ENCODE measurements around the gene ANHX. TPM values are rescaled to one million over a fixed set of nuclear protein-coding genes. Genes with fewer than 3 reads are reported as not detected.
"Not testable (repeated sequence)": the region's sequence is repeated elsewhere in the genome, so short reads cannot be mapped to it uniquely, and the experiment has no call there.

Gene ANHX
- total RNA-seq = not detected in 2 replicates

DNA sequence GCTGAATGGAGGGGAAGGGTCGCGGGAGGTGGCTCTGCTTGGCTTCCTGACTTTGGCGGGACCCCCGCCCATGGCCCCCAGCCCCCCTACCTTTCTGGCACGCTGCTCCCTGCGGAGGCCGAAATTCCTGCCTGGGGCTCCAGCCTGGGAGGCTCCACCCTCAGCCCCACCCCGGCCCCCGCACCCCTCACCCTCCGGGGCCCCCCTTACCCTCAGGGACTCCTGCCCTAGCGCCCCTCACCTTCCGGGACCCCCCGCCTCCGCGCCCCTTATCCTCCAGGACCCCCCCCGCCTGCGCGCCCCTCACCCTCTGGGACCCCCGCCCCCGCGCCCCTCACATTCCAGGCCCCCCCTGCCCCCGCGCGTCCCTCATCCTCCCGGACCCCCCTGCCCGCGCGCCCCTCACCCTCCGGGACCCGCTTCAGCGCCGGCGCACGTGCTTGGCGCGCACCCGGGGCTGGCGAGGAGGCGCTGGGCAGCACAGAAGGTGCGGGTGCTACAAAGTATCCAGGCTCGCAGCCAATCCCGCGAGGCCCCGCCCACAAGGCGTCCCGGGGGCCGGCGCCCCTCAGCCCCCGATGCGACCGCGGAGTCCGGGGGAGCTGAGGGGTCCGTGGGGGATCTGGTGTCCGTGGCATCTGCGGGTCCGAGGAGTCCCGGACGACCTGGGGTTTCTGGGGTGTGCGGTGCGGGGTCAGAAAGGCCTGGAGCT lies at the start of gene ANHX:
Gene ANHX (minus strand): TSS at position 477 of the 712 bp plus-strand sequence. CDS start 1,521 bp downstream, outside the sequence.
- no peak for DNase-seq (ENCODE audit: low read depth in 2 of 2)

DNA sequence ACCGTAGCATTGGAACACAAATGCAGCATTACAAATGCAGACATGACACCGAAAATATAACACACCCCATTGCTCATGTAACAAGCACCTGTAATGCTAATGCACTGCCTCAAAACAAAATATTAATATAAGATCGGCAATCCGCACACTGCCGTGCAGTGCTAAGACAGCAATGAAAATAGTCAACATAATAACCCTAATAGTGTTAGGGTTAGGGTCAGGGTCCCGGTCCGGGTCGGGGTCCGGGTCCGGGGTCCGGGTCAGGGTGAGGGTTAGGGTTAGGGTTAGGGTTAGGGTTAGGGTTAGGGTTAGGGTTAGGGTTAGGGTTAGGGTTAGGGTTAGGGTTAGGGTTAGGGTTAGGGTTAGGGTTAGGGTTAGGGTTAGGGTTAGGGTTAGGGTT lies 29.0 kb upstream of the ANHX start:
- not testable (repeated sequence) for DNase-seq (ENCODE audit: low read depth in 2 of 2)

DNA sequence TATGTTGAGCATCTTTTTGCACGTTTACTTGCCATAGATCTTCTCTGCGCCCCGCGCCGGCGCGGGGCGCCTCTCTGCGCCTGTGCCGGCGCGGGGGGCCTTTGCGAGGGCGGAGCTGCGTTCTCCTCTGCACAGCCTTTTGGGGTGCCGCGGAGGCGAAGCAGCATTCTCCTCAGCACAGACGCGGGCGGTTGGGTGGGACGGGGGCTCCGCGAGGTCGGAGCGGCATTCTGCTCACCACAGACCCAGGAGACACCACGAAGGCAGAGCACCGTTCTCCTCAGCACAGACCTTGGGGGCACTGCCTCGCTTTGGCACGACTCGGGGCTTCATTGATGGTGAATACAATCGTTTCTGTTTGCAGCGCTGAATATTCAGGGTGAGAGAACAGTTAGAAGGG lies 28.5 kb upstream of the ANHX start:
- no peak for DNase-seq (ENCODE audit: low read depth in 2 of 2)

DNA sequence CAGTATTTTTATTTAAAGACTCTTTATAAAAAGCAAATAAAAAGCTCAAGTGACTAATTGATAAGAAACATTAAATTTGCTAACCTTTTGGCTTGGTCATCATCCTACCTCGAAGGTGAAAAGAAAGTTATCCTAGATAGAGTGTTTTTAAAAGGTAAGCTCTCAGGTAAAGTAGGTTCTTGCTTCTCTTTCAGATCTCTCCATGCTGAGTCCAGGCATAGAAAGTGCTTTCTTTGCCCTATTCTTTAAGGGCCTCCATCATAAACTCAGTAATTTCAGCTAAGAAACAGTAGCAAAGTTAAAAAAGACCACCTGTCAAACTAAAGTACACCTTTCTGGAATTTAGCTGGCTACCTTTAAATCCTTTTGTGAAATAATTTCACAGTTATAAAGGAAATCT lies 20.6 kb upstream of the ANHX start:
- no peak for DNase-seq (ENCODE audit: low read depth in 2 of 2)

DNA sequence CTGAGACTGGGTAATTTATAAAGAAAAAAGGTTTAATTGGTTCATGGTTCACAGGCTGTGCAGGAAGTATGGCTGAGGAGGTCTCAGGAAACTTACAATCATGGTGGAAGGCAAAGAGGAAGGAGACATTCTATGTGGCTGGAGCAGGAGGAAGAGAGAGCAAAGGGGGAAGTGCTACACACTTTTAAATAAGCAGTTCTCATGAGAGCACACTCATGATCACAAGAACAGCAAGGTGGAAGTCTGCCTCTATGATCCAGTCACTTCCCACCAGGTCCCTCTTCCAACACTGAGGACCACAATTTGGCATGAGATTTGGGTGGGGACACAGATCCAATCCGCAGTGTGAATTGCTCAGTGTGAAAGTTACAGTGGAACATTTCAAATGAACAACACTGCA lies 20.2 kb upstream of the ANHX start:
- not testable (repeated sequence) for DNase-seq (ENCODE audit: low read depth in 2 of 2)

DNA sequence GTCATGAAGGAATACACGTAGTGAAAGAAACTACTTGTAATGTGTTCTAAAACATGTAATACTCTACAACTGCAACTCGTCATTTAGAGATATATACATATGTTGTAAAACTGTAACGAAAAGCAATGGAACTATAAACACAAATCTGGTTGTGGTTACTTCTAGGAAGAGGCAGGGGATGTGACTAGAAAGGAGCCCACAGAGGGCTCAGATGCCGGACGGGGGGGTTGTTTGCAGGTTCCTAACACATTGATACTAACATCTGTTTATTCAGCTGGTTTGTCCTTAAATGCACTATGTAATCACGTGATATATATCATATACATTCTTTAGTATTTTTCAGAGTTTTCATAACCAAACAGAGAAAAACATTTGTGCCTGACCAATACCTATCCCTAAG lies 16.1 kb upstream of the ANHX start:
- no peak for DNase-seq (ENCODE audit: low read depth in 2 of 2)

DNA sequence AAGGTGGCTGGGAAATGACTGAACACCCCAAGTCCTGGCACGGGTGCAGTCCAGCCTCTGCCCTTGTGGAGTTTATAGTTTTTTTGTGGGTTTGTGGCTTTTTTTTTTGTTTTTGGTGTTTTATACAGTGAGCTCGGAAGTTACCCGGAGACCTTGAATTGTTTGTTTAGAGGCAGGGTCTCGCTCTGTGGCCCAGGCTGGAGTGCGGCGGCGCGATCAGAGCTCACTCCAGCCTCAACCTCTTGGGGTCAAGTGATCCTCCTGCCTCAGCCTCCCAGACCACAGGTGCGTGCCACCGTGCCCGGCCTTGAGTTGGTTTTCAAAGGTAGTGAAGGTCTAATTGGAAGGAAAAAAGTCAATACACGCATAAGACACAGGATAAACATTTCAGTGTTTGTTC lies 879 bp upstream of the ANHX start:
- DNase-seq (ENCODE audit: low read depth in 2 of 2) = no peak

DNA sequence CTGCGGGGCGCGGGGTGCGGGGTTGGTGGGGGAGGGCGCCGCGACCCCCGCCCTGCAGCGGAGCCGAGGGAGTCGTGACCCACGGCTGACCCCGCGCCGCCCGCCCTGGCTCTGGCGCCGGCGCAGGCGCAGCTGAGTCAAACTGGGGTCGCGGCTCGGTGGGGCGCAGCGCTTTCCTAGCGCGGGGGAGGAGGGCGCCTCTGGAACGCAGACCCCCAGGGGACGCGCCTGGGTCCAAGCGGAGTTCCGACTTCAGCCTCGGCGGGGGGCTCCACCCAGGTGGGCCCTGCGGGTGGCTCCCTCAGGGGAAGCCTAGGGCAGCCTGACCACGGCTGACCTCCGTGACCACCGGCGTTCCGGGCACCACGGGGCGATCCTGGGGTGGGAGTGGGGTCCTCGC lies 467 bp upstream of the ANHX start:
- no peak for DNase-seq (ENCODE audit: low read depth in 2 of 2)

DNA sequence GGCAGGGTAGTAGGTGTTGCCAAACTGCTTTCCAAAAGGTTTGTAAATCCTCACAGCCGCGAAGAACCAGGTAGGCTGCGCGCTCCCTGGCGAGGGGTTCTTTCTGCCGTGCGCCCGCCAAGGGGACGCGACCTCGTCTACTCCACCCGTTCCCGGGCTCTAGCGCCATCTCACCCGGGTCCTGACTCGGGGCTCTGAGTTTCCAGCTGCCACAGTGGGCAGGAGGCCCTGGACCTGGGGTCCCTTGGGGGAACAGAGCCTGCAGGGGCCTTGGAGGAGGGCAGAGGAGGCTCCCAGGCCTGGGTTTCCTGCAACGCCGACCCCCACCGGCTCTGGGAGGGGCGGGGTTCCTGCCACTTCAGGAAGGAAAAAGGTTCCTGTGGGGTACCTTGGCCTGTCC lies 706 bp downstream of the ANHX start:
- DNase-seq (ENCODE audit: low read depth in 2 of 2) = no peak

DNA sequence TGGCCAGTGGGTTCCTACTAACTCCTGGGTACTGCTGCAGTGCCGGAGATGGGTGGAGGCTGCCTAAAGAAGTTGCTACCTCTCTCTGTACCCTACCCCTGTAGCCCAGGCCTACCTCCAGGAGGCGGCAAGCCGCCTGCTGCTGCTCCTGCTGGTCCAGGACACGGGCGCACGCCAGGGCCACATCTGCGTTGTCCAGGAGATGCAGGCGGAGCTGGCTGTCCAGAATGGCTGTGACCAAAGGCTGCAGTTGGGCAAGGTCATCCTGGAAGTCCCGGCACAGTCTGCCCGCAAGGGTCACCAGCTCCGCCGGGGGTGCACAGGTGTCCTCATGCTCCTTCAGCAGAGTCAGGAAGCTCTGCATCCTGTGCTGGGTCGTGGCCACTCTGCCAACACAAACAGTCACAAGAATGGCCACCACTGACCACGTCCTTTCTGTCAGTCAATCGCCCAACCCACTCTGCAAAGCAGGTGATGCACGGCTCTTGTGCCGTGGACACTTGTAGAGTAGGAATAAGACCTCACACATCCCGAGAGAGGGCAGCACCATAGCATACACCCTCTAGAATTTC lies 1.6 kb downstream of the ANHX start:
- no peak for DNase-seq (ENCODE audit: low read depth in 2 of 2)

DNA sequence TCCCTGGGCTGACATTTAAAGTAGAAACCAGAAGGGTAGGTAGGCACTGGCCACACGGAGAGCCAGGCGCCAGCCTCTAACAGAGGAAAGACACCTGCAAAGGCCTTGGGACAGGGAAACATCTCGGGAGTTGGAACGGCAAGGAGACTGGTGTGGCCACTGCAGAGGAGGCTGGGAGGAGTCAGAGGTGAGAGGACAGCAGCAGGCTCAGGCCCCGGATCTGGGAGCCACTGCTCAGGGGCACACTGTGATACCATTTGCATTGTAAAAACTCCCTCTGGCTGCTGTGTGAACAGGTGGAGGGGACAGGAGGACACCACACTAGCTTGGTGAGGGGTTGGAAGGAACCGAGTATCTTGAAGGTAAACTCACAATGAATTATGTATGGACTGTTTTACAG lies 2.7 kb downstream of the ANHX start:
- DNase-seq (ENCODE audit: low read depth in 2 of 2) = no peak

DNA sequence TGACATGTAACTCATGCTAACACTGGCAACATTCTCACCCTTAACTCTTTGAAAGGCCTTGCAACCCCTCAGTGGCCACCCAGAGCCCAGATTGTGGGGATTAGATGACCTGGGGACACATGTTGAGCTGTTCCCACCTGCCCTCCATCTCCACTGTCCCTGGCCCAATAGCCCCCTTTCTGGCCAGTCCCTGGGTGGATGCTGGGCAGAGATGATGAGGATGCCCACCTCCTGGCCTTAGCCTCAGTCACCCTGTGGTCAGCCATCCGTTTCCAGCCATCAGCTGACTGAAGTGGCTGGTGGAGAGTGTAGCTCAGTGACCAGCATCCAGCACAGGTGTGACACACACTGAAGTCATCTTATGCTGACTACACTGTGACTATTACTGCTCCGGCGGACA lies 4.7 kb downstream of the ANHX start:
- DNase-seq (ENCODE audit: low read depth in 2 of 2) = no peak

DNA sequence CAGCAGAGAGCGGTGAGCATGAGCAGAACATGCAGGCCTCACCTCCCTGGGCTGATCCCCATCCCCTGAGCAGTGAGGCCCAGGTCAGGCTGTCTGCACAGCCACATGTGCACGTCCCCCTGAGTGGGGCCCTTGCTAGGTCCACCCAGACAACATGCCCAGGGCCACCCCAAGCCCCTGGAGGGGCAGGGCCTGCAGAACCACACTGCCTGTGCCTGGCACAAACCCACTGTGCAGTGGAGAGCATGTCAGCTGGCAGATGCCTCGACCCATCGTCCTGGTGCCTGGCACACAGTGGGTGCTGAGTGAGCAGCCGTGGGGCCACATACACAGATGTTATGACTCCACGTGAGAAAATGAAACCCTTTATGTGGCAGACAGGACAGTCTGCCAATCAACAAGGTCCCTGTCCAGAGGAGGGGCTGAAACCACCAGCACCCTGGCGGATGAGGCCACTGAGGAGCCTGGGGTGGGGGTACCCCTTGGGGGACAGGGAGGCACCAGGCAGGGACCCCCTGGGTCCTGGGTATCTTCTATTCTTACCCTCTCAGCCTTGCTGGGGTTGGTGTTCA lies 8.3 kb downstream of the ANHX start:
- DNase-seq (ENCODE audit: low read depth in 2 of 2) = no peak

DNA sequence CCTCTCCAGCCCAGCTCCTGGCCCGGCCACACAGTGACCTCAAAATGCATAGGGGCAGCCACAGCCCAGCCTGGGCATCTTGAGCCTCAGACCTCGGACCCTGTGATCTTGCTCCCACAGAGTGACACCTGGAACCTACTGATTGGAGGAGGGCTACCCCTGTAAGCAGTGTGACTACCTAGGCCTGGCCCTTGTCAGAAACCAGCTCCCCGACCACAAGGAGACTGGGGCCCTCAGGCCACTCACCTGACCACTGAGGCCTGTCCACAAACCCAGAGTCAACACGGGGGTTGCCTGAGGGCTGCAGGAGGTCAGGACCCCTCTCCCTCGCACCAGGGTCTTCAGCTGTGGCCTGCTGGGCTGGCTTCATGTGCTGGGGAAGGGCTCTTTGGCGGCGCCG lies 9.0 kb downstream of the ANHX start:
- DNase-seq (ENCODE audit: low read depth in 2 of 2) = no peak

DNA sequence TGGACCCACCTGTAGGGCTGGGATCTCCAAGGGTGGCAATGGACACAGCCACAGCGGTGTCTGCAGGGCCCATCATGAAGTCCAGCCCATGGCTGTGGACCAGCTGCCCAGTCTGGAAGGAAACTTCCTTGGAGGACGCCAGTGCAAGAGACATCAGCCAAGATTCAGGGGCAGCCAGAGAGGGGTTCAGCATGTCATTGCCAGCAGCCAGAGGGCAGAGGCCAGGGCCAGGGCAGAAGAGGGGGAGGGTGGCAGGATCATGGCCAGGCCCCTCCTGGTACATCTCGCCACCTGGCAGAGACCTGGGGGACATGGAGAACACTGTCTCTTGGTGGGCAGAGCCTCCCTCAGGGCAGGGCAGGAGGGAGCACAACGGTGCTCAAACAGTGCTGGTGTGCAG lies 10.2 kb downstream of the ANHX start:
- DNase-seq (ENCODE audit: low read depth in 2 of 2) = no peak

DNA sequence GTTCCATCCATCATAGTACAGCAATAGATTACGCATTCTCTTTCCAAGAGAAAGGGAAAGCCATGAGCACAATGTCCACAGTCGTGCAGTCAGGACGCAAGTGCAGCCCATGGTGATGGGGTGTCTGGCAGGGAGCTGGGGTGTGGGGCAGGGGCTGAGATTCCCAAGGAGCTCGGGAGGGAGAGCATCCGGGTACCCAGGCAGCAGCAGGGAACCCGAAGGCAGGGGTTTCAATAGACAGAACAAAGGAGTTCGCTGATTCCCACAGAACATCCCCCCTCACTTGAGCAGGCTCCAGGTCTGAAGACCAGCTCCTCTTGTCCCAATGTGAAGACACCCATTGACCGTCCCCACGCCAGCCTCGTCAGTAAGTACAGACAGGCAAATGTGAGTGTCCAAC lies 13.5 kb downstream of the ANHX start:
- no peak for DNase-seq (ENCODE audit: low read depth in 2 of 2)

DNA sequence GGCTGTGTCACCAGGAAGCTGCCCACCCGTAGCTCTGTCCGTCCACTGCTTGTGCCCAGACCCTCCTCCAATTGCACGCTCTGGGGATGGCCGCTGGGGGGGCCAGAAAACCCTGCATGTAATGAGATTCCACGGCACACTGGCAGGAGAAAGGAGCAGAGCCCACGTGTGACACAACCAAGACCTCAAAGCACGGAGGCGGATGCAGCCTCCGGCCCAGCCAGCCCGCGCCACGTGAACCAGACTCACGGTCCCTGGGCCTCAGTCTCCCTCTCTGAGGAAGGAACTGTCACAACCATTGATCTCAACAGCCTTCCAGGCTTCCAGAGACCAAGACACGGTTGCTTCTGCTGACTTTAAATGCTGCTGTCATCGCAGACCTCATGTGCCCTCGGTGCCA lies 14.4 kb downstream of the ANHX start:
- no peak for DNase-seq (ENCODE audit: low read depth in 2 of 2)

DNA sequence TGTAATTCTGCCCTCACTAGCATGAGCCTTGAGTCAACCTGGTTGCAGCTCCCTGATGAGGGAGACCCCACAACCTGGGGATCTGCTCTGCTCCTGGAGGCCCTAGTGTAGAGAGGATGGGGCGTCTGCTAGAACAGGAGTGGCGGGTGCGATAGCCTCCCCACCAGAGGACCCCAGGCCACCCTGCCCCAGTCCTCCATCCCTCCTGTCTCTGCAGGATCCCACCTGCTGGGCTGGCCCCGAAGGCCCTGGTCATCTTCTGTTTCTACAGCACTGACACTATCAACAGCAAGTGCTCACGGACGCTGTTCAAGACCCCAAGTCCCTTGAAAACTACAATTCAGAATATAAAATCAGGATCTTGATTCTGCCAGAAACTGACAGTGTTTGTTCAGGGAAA lies 15.2 kb downstream of the ANHX start:
- DNase-seq (ENCODE audit: low read depth in 2 of 2) = no peak

DNA sequence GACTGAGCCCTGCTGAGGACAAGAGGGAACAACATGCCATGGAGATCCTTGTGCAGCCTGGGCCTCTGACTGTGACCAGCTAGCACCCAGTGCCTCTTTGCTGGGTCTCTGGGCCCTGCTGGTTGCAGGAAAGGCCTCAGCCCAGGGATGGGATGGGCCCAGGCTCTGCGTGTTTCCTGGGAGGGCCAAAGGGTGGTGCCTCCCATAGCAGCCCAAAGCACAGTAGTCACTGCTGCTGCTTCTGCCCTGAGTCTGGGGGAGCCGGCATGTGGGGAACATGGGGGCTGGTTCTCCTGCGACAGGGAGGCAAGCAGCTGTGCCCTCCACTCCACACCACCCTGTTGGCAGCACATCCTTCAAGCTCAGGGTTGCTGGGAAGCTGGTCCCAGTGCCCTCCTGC lies 18.5 kb downstream of the ANHX start:
- DNase-seq (ENCODE audit: low read depth in 2 of 2) = no peak

DNA sequence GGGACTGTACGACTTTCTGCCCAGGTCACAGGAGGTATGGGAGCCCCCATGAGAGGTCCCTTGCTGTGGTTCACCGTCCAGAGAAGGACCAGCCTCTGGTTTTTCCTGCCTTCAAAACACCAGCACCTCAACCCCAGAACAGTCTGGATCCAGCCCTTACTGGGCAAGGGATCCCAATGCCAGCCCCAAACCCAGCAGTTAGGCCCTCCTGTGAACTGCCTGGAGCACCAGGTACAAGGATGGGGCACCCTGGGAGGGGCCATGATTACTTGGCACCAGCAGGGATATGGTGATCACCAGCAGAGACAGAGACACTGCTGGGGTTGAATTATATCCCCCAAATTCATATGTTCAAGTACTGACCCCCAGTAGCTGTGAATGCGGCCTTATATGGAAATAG lies 20.0 kb downstream of the ANHX start:
- no peak for DNase-seq (ENCODE audit: low read depth in 2 of 2)

DNA sequence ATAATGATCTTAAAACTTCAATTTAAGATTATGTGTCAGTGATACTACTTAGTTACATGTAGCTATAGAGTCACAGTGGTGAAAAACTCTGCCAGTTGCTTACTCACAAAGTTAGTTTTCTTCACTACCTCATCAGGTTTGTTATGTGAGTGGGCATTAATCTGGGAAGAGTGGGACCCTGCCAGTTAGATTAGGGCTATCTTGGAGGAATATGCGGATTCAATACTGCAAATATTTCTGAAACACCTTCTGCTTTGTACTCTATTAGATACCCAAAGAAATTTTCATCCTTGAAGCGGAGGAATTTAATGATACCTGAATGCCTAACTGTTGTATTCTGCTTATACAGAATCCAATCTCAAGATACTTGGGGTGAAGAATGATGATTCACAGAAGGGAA lies 29.3 kb downstream of the ANHX start:
- no peak for DNase-seq (ENCODE audit: low read depth in 2 of 2)

DNA sequence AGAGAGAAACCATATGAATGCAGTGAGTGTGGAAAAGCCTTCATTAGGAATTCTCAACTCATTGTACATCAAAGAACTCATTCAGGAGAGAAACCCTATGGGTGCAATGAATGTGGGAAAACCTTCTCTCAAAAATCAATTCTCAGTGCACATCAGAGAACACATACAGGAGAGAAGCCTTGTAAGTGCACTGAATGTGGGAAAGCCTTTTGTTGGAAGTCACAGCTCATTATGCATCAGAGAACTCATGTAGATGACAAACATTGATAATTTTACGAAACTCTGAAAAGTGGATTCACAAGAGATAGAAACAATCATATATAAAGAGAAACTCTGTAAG lies 31.4 kb downstream of the ANHX start:
- DNase-seq (ENCODE audit: low read depth in 2 of 2) = no peak

All from dermis microvascular lymphatic vessel endothelial cell (primary cell).